Activated T-helper 17 cell treated with anti-CD3 and anti-CD28 coated beads, Interleukin-2, amount 50 U/mL, for 72 hours (primary cell): ENCODE results near the gene HK3. TPM values are rescaled to one million over a fixed set of nuclear protein-coding genes. Genes with fewer than 3 reads are reported as not detected.

Experiments
- total RNA-seq, 2 donors: library from RNA; stranded (reverse); gene quantifications; one replicate each; pipeline ENCODE4 v1.2.3, GENCODE V29; 2022

HK3 gene
- total RNA-seq, 2 donors from 2014 or later: 0.29 to 0.76 TPM

Other genes starting within 250 kb of the HK3 start
- gene UNC5A, start 88.8 kb downstream of the HK3 start, total RNA-seq: not detected
- gene UIMC1, start 107.4 kb upstream of the HK3 start, total RNA-seq: 10 to 100 TPM; 42.5 to 43.0 TPM
- 10 to 100 TPM; 18.5 to 22.5 TPM for gene ZNF346, start 123.3 kb upstream of the HK3 start, total RNA-seq
- 1 to 10 TPM; 1.7 to 2.4 TPM for gene FGFR4, start 187.6 kb upstream of the HK3 start, total RNA-seq
- gene NSD1, start 234.4 kb upstream of the HK3 start, total RNA-seq: 10 to 100 TPM; 66.7 to 86.1 TPM